Measurements from ENCODE around the gene COQ4.

DNA sequence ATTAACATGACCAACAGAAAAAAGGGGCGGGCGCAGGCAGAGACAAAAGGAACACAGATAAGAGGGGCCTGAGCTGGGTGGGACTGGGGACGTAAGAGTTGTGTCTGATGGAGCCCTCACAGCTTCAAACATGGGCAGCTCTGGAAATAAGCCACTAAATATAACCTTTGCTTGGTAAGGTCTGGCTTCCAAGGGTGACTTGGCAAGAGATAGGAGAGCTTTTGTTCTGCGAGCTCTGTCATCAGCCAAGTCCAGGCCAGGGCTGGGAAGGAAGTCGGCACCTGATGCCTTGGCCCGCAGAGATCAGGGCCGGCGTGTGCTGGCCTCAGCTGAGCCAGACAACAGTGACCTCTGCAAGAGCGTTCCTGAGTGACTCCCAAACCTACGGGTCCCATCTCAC lies 12.2 kb upstream of the COQ4 start:
- TF ChIP-seq, protein P1, sequence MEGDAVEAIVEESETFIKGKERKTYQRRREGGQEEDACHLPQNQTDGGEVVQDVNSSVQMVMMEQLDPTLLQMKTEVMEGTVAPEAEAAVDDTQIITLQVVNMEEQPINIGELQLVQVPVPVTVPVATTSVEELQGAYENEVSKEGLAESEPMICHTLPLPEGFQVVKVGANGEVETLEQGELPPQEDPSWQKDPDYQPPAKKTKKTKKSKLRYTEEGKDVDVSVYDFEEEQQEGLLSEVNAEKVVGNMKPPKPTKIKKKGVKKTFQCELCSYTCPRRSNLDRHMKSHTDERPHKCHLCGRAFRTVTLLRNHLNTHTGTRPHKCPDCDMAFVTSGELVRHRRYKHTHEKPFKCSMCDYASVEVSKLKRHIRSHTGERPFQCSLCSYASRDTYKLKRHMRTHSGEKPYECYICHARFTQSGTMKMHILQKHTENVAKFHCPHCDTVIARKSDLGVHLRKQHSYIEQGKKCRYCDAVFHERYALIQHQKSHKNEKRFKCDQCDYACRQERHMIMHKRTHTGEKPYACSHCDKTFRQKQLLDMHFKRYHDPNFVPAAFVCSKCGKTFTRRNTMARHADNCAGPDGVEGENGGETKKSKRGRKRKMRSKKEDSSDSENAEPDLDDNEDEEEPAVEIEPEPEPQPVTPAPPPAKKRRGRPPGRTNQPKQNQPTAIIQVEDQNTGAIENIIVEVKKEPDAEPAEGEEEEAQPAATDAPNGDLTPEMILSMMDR (IDR thresholded peaks at IDR 0.05; ENCODE audit: insufficient read depth, low read length), result no peak
- TF ChIP-seq POLR2AphosphoS5 (IDR thresholded peaks at IDR 0.05; ENCODE audit: low read depth), result no peak
